Breast epithelium (tissue), 3 donors: ENCODE measurements around the gene LIN7A.

Source experiments
- POLR2AphosphoS5 ChIP-seq, 3 donors: sonication (generic); formaldehyde crosslinking; IDR thresholded peaks; one replicate each; pipeline ENCODE4 v1.6.1; 2017; ENCODE audit warnings: antibody characterized with exemption in 3 of 3
- TF ChIP-seq, protein P1 (sequence below), 3 donors: fragments of 450-650 bp; IDR thresholded peaks; one replicate each; pipeline ENCODE4 v1.5.1; 2016 to 2017; ENCODE audit warnings: antibody characterized with exemption in 3 of 3, mild to moderate bottlenecking in 3 of 3, moderate library complexity in 3 of 3

DNA sequence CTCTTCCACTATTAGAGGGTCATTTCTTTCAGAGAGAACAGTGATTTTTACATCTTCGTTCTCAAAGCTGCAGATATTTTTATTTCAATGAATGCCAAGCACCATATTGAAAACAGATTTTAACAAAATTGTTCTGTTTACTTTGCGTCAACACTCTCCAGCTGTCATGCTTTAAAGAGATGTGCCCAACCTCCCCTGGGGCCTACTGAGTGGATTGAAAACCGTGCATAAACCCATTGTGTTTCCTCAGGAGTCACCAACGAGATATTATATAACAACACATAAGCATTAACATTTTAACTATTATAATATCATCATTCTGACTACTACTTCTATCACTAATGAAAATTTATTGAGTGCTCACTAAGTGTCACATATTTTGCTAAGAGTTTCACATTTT, 139.5 kb downstream of the LIN7A start:
- TF ChIP-seq, protein P1, sequence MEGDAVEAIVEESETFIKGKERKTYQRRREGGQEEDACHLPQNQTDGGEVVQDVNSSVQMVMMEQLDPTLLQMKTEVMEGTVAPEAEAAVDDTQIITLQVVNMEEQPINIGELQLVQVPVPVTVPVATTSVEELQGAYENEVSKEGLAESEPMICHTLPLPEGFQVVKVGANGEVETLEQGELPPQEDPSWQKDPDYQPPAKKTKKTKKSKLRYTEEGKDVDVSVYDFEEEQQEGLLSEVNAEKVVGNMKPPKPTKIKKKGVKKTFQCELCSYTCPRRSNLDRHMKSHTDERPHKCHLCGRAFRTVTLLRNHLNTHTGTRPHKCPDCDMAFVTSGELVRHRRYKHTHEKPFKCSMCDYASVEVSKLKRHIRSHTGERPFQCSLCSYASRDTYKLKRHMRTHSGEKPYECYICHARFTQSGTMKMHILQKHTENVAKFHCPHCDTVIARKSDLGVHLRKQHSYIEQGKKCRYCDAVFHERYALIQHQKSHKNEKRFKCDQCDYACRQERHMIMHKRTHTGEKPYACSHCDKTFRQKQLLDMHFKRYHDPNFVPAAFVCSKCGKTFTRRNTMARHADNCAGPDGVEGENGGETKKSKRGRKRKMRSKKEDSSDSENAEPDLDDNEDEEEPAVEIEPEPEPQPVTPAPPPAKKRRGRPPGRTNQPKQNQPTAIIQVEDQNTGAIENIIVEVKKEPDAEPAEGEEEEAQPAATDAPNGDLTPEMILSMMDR (IDR thresholded peaks at IDR 0.05), result no peak
- TF ChIP-seq POLR2AphosphoS5 (IDR thresholded peaks at IDR 0.05), result no peak
